ENCODE results near the gene ITM2A.

ITM2A gene

GRCh38 chrX:79365591-79365990 lies 1.5 kb downstream of the ITM2A start:
- TF ChIP-seq GATA2 (IDR thresholded peaks at IDR 0.05; ENCODE audit: low read depth, low read length) (no peak), GATA3 (IDR thresholded peaks at IDR 0.05; ENCODE audit: low read depth, low read length) (no peak)

- no peak for TF ChIP-seq GATA3 (IDR thresholded peaks at IDR 0.05; ENCODE audit: low read depth, low read length)
- TF ChIP-seq GATA2 (IDR thresholded peaks at IDR 0.05; ENCODE audit: low read depth, low read length): no peak
These were observed 2.8 kb downstream of the ITM2A start for GRCh38 chrX:79364306-79364705.

- no peak for TF ChIP-seq GATA2 (IDR thresholded peaks at IDR 0.05; ENCODE audit: low read depth, low read length)
- no peak for TF ChIP-seq GATA3 (IDR thresholded peaks at IDR 0.05; ENCODE audit: low read depth, low read length)
These were observed 5.8 kb downstream of the ITM2A start for GRCh38 chrX:79361192-79361870.

DNA sequence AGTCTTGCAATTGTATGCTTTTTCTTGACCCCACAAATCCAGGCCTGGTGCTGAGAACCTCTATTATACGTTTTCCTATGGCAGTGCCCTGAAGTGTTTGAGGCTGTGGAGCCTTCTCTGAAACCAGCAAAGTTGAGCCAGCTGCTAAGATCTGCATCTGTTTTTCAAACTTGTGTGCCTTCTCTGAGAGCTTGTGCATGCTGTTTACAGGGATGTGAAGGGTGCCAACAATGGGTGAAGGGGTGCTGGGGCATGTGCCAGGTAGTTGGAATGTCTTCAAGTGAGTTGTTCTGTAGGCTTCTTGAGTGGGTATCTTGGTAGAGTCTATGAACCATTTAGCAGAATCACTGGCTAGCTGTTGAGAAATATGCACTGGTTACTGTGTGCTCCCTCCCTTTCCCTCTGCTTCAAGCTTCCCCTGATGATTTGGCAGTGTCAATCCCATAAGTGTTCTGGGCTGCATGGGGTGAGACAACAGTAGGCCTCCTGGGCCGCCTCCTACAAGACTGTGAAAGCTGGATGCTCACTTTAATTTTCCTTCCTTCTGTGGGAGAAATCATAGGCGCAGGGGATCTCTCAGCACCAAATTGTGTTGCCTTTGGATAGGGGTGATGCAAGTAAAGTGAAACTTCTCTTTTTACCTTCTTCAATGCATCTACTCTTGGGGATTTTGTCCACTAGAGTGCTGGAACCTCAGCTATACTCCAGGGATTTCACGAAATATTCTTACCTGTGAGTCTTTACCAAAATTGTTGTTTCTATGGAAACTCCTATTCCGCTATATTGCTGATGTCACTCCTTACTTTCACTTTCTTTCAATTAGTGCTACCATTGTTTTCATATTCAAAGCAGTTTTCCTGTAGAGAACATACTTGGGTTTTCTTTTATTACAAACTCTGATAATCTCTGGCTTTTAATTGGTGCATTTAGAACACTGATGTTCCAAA lies 30.0 kb downstream of the ITM2A start:
- TF ChIP-seq GATA3 (IDR thresholded peaks at IDR 0.05; ENCODE audit: low read depth, low read length) (no peak), GATA2 (IDR thresholded peaks at IDR 0.05; ENCODE audit: low read depth, low read length) (no peak)

DNA sequence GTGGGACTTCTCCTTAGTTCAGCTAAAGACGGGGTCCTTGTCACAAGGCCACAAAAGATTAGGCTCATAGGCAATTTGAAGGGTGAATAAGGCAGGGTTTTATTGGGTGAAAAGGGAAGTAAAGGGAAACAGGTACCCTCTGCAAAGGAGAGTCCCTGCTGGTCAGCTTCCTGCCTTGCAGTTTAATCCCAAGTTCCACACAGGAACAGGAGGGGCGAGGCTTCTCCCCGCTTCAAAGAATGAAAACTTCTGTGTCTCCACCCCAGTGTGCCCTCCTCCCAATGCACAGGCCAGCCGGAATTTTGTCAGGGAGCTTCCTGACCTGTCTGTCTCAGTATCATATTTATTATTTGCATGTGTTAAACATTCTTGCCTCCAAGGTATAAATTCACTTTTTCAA lies 37.1 kb downstream of the ITM2A start:
- no peak for TF ChIP-seq GATA2 (IDR thresholded peaks at IDR 0.05; ENCODE audit: low read depth, low read length)
- TF ChIP-seq GATA3 (IDR thresholded peaks at IDR 0.05; ENCODE audit: low read depth, low read length): no peak

GRCh38 chrX:79325263-79325958 lies 41.7 kb downstream of the ITM2A start:
- TF ChIP-seq GATA2 (IDR thresholded peaks at IDR 0.05; ENCODE audit: low read depth, low read length) (no peak), GATA3 (IDR thresholded peaks at IDR 0.05; ENCODE audit: low read depth, low read length) (no peak)

Data from SH-SY5Y (cell line).